Lung (tissue), 12 donors: ENCODE measurements around the gene OMD. TPM values are rescaled to one million over a fixed set of nuclear protein-coding genes. Genes with fewer than 3 reads are reported as not detected.
"Not testable (repeated sequence)": the region's sequence is repeated elsewhere in the genome, so short reads cannot be mapped to it uniquely, and the experiment has no call there.

Experiments
- ATAC-seq: fragments of 200-7000 bp; cut with Tn5 transposase; one replicate; pipeline ENCODE4 v1.9.1; 2020; ENCODE audit warnings: moderate number of reproducible peaks; ENCODE audit not compliant: insufficient read depth, low FRiP score
- DNase-seq, 3 donors: peaks; one replicate each; pipeline ENCODE4 v3.0.0-alpha.2; 2013 to 2017
- H3K27ac ChIP-seq, 2 donors: one replicate each; pipeline ENCODE4 v1.5.1; 2013; ENCODE audit warnings: mild to moderate bottlenecking in 2 of 2, moderate library complexity in 2 of 2, control low read depth in 1 of 2, inconsistent platforms in 1 of 2, low read depth in 1 of 2, low read length in 1 of 2
- H3K27me3 ChIP-seq, 3 donors: one replicate each; pipeline ENCODE4 v1.5.1; 2013; ENCODE audit warnings: low read length in 2 of 3; ENCODE audit not compliant: control insufficient read depth in 3 of 3, insufficient read depth in 3 of 3
- H3K36me3 ChIP-seq, 4 donors: one replicate each; pipeline ENCODE4 v1.5.1; 2013; ENCODE audit warnings: low read length in 4 of 4, mild to moderate bottlenecking in 1 of 4, moderate library complexity in 1 of 4; ENCODE audit not compliant: control insufficient read depth in 4 of 4, insufficient read depth in 4 of 4
- H3K4me1 ChIP-seq, 5 donors: one replicate each; pipeline ENCODE4 v1.5.1; 2013; ENCODE audit warnings: low read length in 5 of 5, mild to moderate bottlenecking in 2 of 5, moderate library complexity in 1 of 5; ENCODE audit not compliant: control insufficient read depth in 5 of 5, insufficient read depth in 5 of 5
- H3K4me3 ChIP-seq: one replicate; pipeline ENCODE4 v1.5.1; 2013; ENCODE audit warnings: mild to moderate bottlenecking, control low read depth, moderate library complexity
- H3K9ac ChIP-seq, 2 donors: one replicate each; pipeline ENCODE4 v1.5.1; 2013; ENCODE audit warnings: low read length in 2 of 2, control low read depth in 1 of 2; ENCODE audit not compliant: insufficient read depth in 1 of 2
- H3K9me3 ChIP-seq, 4 donors: one replicate each; pipeline ENCODE4 v1.5.1; 2013; ENCODE audit warnings: low read length in 3 of 4, mild to moderate bottlenecking in 1 of 4, moderate library complexity in 1 of 4; ENCODE audit not compliant: control insufficient read depth in 4 of 4, insufficient read depth in 3 of 4
- CTCF ChIP-seq: IDR thresholded peaks from 2 replicates; pipeline ENCODE4 v1.5.1; 2012; ENCODE audit warnings: mild to moderate bottlenecking; ENCODE audit errors: control extremely low read depth, extremely low read depth
- WGBS, 2 donors: extraction: QIAGEN DNeasy Blood & Tissue Kit; methylation state at CpG; one replicate each; pipeline ENCODE4 v1.1.7; 2013; 5-methylcytosine and 5-hydroxymethylcytosine counted together
- polyA plus RNA-seq, 2 donors: library from polyadenylated mRNA; stranded (reverse); fragments of 200-250 nt; gene quantifications; one replicate each; pipeline ENCODE4 v1.2.1, GENCODE V29; 2013
- total RNA-seq, 2 donors: library from RNA; depleted of rRNA in 1 of 2; stranded (reverse); fragments of >200 nt in 1 of 2; gene quantifications; one replicate each; pipeline ENCODE4 v1.2.1, GENCODE V29; 2014 to 2021
- donor health status: control.
- donor health status: control.
- donor health status: Bipolar disorder and iron deficiency.
- donor health status: healthy.
- donor health status: DM: yes; HTN: yes; CAD: no.

OMD gene
- total and polyA plus RNA-seq, 4 donors, result 0.30 to 5.6 (median 1.6) TPM

GRCh38 chr9:92422611-92423338, 1.5 kb downstream of the OMD start:
- WGBS, 2 donors, result 82 to 88% methylated on average over 2 of the region's 2 CpGs
- peaks cover 0 to 37% (median 9%) of the 10 kb centered on the region in 5 donors for H3K4me1 ChIP-seq
- no peak overlapping the region for H3K4me3 ChIP-seq
- no peak for TF ChIP-seq CTCF
- no peaks in the 10 kb centered on the region for H3K36me3 ChIP-seq
- H3K27me3 ChIP-seq, result no peaks in the 10 kb centered on the region
- no peaks in the 10 kb centered on the region for H3K9me3 ChIP-seq
- H3K27ac ChIP-seq, result no peak overlapping the region
- DNase-seq, result no peak
- H3K9ac ChIP-seq, result peak overlapping the region in 1 of 2 donors; percentile 38
- ATAC-seq, result no peak

GRCh38 chr9:92414566-92414965, 9.7 kb downstream of the OMD start:
- WGBS, 2 donors, result 41 to 56% methylated on average over 1 of the region's 1 CpG
- H3K27ac ChIP-seq, result no peak overlapping the region
- DNase-seq (no peak), ATAC-seq (no peak)
- H3K27me3 ChIP-seq, result no peaks in the 10 kb centered on the region
- no peak for TF ChIP-seq CTCF
- peak overlapping the region in 1 of 2 donors; percentile 21 for H3K9ac ChIP-seq
- no peaks in the 10 kb centered on the region for H3K36me3 ChIP-seq
- no peak overlapping the region for H3K4me3 ChIP-seq
- peaks cover 0 to 8% (median 0%) of the 10 kb centered on the region in 5 donors for H3K4me1 ChIP-seq
- H3K9me3 ChIP-seq, result no peaks in the 10 kb centered on the region

GRCh38 chr9:92411157-92411556, 13.1 kb downstream of the OMD start:
- H3K4me3 ChIP-seq, H3K27me3 ChIP-seq, H3K9ac ChIP-seq, H3K9me3 ChIP-seq, H3K27ac ChIP-seq, H3K36me3 ChIP-seq, ATAC-seq, DNase-seq: not testable (repeated sequence)
- H3K4me1 ChIP-seq, result peaks cover 0 to 22% (median 4%) of the 10 kb centered on the region in 5 donors
- 75 to 91% methylated on average over 4 of the region's 4 CpGs for WGBS, 2 donors

- no peak overlapping the region for H3K27ac ChIP-seq
- no peak for ATAC-seq
- no peak overlapping the region for H3K4me3 ChIP-seq
- no peaks in the 10 kb centered on the region for H3K9me3 ChIP-seq
- WGBS, 2 donors, result 91 to 95% methylated on average over 2 of the region's 2 CpGs
- no peak for TF ChIP-seq CTCF
- peak in 1 of 3 donors; percentile 46 for DNase-seq
- no peaks in the 10 kb centered on the region for H3K27me3 ChIP-seq
- peaks cover 0 to 39% (median 4%) of the 10 kb centered on the region in 5 donors for H3K4me1 ChIP-seq
- no peak overlapping the region for H3K9ac ChIP-seq
- H3K36me3 ChIP-seq, result no peaks in the 10 kb centered on the region
Observed at GRCh38 chr9:92408747-92409478, 15.4 kb downstream of the OMD start.
